Upper lobe of left lung (tissue), 4 donors: ENCODE results near the gene FBN3.

Experiments used
- CTCF ChIP-seq, 6 experiments: fragments of 450-650 bp in 4 of 6; fragments of 200-600 bp in 2 of 6; sonication (generic) in 2 of 6; IDR thresholded peaks; one replicate each; pipeline ENCODE4 v1.5.1; 2016 to 2019; ENCODE audit warnings: antibody characterized with exemption in 6 of 6
- EP300 ChIP-seq, 4 donors: sonication (generic); formaldehyde crosslinking; IDR thresholded peaks; one replicate each; pipeline ENCODE4 v1.5.1; 2017; ENCODE audit warnings: antibody characterized with exemption in 4 of 4, control low read depth in 2 of 4
- POLR2A ChIP-seq, 4 donors: fragments of 450-650 bp; IDR thresholded peaks; one replicate each; pipeline ENCODE4 v1.5.1; 2016 to 2017; ENCODE audit warnings: antibody characterized with exemption in 4 of 4, mild to moderate bottlenecking in 2 of 4
- POLR2AphosphoS5 ChIP-seq, 2 donors: sonication (generic); formaldehyde crosslinking; IDR thresholded peaks; one replicate each; pipeline ENCODE4 v1.5.1; 2017; ENCODE audit warnings: antibody characterized with exemption in 2 of 2

- no peak for TF ChIP-seq CTCF (IDR thresholded peaks at IDR 0.05)
- no peak for TF ChIP-seq POLR2AphosphoS5 (IDR thresholded peaks at IDR 0.05)
- TF ChIP-seq POLR2A (IDR thresholded peaks at IDR 0.05), result no peak
- TF ChIP-seq EP300 (IDR thresholded peaks at IDR 0.05), result no peak
Observed at GRCh38 chr19:8150998-8151766, 1.8 kb upstream of the FBN3 start.
